ENCODE data around the gene AUTS2. TPM values are rescaled to one million over a fixed set of nuclear protein-coding genes. Genes with fewer than 3 reads are reported as not detected.

The AUTS2 gene
- total and polyA plus RNA-seq, 5 donors, result 7.0 to 15.4 (median 10.6) TPM

DNA sequence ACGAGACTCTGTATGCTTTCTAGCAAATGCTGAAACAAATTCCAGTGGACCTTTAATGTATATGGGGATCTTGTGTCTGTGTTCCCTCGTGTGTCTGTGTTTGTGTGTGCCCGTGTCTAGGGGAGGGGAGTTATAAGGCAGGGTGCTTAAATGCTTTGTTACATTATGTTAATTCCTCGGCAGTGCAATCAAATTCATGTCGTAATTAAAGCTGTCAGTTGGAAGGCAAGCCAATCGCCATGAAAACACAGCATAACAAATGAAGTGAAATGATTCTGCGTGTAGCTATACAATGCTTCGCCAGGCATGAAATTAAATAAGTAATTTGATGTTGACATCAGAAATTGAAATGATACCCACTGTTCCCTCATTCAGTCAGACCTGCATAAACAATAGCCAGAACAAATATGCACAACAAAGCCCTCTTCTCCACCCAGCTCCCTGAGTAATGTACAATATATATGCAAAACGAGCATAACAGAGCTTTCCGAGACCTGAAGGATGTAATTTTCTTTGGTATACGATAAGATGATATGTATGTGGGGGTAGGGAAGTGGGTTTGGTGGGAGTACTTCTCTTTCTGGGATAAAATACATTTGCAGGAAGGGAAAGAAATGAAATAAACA, 534.1 kb downstream of the AUTS2 start:
- intact Hi-C loops (cut with DNase I), result no loop called here
- DNase-seq, result no peak
- ATAC-seq, result no peak
- Histone ChIP-seq H3K4me3 (ENCODE audit: low read length) (no peak overlapping the region), H3K27me3 (ENCODE audit: control insufficient read depth, insufficient read depth) (no peaks in the 10 kb centered on the region), H3K9me3 (ENCODE audit: control insufficient read depth, low read length) (no peaks in the 10 kb centered on the region), H3K4me1 (ENCODE audit: control insufficient read depth, insufficient read depth, low read length) (no peaks in the 10 kb centered on the region), H3K27ac (ENCODE audit: low read length) (no peak overlapping the region)
- WGBS, result 90% methylated on average over 11 of the region's 11 CpGs

GRCh38 chr7:70132852-70133690, 534.8 kb downstream of the AUTS2 start:
- Histone ChIP-seq H3K4me3 (ENCODE audit: low read length) (no peak overlapping the region), H3K27ac (ENCODE audit: low read length) (no peak overlapping the region), H3K27me3 (ENCODE audit: control insufficient read depth, insufficient read depth) (no peaks in the 10 kb centered on the region), H3K4me1 (ENCODE audit: control insufficient read depth, insufficient read depth, low read length) (no peaks in the 10 kb centered on the region), H3K9me3 (ENCODE audit: control insufficient read depth, low read length) (no peaks in the 10 kb centered on the region)
- 71% methylated on average over 1 of the region's 1 CpG for WGBS
- DNase-seq, result no peak
- intact Hi-C loops (cut with DNase I), result no loop called here
- ATAC-seq, result no peak

DNA sequence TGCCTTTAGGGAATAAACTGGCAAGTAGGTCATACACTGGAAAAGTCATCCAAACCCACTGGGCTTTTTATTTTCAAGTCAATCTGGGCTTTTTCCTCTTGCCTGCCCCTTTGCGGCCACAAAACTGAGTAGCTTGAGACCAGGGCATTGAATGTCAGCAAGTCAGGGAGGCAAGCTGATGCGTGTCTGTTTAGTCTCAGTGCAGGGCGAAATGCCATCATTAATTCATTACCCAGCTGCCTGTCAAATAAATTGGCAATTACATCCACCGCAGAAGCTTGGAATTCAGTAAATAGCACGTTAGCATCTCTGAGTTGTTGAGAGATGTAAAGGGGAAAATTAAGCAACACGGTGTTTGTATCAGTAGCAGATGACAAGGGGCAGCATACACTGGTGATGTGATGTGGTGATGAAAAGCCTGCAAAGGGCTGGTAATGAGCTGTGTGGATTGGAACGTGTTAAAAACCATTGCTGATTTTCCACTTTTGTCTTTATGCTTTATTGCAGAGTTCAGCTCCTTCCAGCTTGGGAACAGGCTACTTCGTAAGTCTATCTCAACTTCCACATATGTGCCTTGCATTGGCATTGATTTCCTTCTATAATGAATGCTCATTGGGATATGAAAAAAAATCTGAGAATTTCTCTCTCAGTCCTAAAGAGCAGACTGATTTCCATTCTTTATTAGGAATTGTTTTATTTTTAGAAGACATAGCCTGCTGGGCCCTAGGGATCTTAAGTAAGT, 535.9 kb downstream of the AUTS2 start:
- no peaks in the 10 kb centered on the region for H3K4me1 ChIP-seq (ENCODE audit: control insufficient read depth, insufficient read depth, low read length)
- WGBS, result 51% methylated on average over 8 of the region's 8 CpGs
- intact Hi-C loops (cut with DNase I), result no loop called here
- ATAC-seq (peak; percentile 14 to 38), DNase-seq (peak in 1 of 3 donors; percentile 40)
- no peak overlapping the region for H3K27ac ChIP-seq (ENCODE audit: low read length)
- no peaks in the 10 kb centered on the region for H3K27me3 ChIP-seq (ENCODE audit: control insufficient read depth, insufficient read depth)
- no peaks in the 10 kb centered on the region for H3K9me3 ChIP-seq (ENCODE audit: control insufficient read depth, low read length)
- H3K4me3 ChIP-seq (ENCODE audit: low read length), result no peak overlapping the region

DNA sequence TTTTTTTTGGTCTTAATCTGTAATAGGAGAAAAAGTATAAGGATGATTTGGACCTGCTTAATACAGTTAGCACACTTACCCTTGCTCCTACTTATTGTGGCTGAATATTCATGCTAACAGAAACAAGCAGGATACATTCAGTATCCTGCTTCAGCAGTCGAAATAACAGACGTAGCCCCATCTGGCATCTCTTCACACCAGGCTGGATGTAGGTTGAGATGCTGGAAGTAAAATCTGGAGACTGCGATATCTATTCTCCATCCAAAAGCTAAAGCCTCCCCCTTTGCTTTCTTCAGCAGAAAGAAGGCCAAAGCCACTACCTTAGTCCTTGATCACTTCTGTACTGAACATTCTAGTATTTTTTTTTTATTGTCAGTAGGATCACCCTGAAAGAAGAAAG, 537.4 kb downstream of the AUTS2 start:
- ATAC-seq (no peak), DNase-seq (no peak)
- WGBS, result 95% methylated on average over 3 of the region's 3 CpGs
- Histone ChIP-seq H3K27me3 (ENCODE audit: control insufficient read depth, insufficient read depth) (no peaks in the 10 kb centered on the region), H3K4me1 (ENCODE audit: control insufficient read depth, insufficient read depth, low read length) (no peaks in the 10 kb centered on the region), H3K9me3 (ENCODE audit: control insufficient read depth, low read length) (no peaks in the 10 kb centered on the region), H3K27ac (ENCODE audit: low read length) (no peak overlapping the region), H3K4me3 (ENCODE audit: low read length) (no peak overlapping the region)
- intact Hi-C loops (cut with DNase I), result no loop called here

GRCh38 chr7:70137126-70137525, 538.9 kb downstream of the AUTS2 start:
- WGBS, result 71% methylated on average over 4 of the region's 4 CpGs
- no peaks in the 10 kb centered on the region for H3K9me3 ChIP-seq (ENCODE audit: control insufficient read depth, low read length)
- H3K27ac ChIP-seq (ENCODE audit: low read length), result no peak overlapping the region
- H3K27me3 ChIP-seq (ENCODE audit: control insufficient read depth, insufficient read depth), result no peaks in the 10 kb centered on the region
- intact Hi-C loops (cut with DNase I), result no loop called here
- no peak for DNase-seq
- no peak overlapping the region for H3K4me3 ChIP-seq (ENCODE audit: low read length)
- H3K4me1 ChIP-seq (ENCODE audit: control insufficient read depth, insufficient read depth, low read length), result no peaks in the 10 kb centered on the region
- ATAC-seq, result no peak

DNA sequence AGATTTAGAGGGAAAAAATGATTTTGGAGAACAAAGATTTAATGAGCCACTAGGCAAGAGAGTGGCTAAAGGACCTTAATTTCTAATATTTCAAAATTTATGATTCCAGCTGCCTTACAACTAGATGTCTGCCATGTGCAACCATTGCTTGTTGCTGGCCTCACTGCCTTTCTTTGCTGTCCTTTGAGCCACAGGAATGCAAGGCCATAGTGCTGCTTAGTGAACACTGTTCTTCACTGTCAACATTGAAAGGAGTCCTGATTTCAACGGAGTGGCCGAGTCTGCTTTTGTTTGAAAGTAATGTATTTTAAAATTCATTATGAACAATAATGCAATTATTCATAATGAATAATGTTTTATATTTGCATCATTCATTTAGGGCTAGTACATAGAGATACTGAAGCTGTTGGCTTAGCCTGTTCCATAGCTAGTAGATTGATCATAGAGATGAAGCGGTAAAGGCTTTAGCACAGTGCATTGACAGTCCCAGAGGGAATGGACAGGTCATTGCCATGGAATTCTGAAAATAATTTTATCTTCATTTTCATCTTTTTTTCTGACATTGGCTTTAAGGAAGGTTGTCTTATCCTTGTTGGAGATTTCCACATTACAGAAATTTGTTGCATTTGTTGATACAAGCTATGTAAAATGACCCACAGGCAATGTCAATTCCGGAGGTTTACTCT, 544.1 kb downstream of the AUTS2 start:
- intact Hi-C loops (cut with DNase I), result no loop called here
- Histone ChIP-seq H3K4me1 (ENCODE audit: control insufficient read depth, insufficient read depth, low read length) (no peaks in the 10 kb centered on the region), H3K9me3 (ENCODE audit: control insufficient read depth, low read length) (no peaks in the 10 kb centered on the region), H3K27ac (ENCODE audit: low read length) (no peak overlapping the region), H3K4me3 (ENCODE audit: low read length) (no peak overlapping the region), H3K27me3 (ENCODE audit: control insufficient read depth, insufficient read depth) (no peaks in the 10 kb centered on the region)
- DNase-seq (no peak), ATAC-seq (no peak)
- 93% methylated on average over 4 of the region's 4 CpGs for WGBS

GRCh38 chr7:70143075-70144044, 545.1 kb downstream of the AUTS2 start:
- ATAC-seq, result no peak
- Histone ChIP-seq H3K4me1 (ENCODE audit: control insufficient read depth, insufficient read depth, low read length) (no peaks in the 10 kb centered on the region), H3K9me3 (ENCODE audit: control insufficient read depth, low read length) (no peaks in the 10 kb centered on the region), H3K27ac (ENCODE audit: low read length) (no peak overlapping the region), H3K27me3 (ENCODE audit: control insufficient read depth, insufficient read depth) (no peaks in the 10 kb centered on the region), H3K4me3 (ENCODE audit: low read length) (no peak overlapping the region)
- WGBS, result 71% methylated on average over 5 of the region's 5 CpGs
- intact Hi-C loops (cut with DNase I), result no loop called here
- no peak for DNase-seq

DNA sequence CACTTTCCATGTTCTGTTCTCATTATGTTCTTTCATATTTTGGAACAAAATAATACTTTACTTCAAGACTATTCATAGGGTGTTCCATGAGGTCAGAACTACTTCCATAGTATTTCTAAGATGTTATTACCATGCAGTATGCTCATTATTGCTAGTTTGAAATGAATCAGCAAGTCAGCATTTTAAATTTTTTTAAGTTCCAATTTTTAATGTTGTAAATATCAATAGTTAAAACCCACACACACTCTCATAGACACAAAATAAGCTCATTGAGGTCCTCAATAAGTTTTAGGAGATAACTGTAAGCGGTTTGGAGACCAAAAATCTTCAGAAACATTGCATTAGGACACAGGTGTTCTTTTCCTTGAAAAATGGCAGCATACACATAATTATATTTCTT, 550.7 kb downstream of the AUTS2 start:
- H3K9me3 ChIP-seq (ENCODE audit: control insufficient read depth, low read length), result no peaks in the 10 kb centered on the region
- WGBS, result 98% methylated on average over 1 of the region's 1 CpG
- intact Hi-C loops (cut with DNase I), result no loop called here

GRCh38 chr7:70152313-70152712, 554.0 kb downstream of the AUTS2 start:
- WGBS, result 95% methylated on average over 1 of the region's 1 CpG
- intact Hi-C loops (cut with DNase I), result loop anchor here in 1 of 4 donors (10.0 kb wide), 1 partner anchor 108 kb away; no protein-coding TSS in a partner anchor
- H3K27ac ChIP-seq (ENCODE audit: low read length), result no peak overlapping the region

More for the DNA sequence above, 550.7 kb downstream of the AUTS2 start:
- Histone ChIP-seq H3K27ac (ENCODE audit: low read length) (no peak overlapping the region), H3K4me1 (ENCODE audit: control insufficient read depth, insufficient read depth, low read length) (no peaks in the 10 kb centered on the region), H3K27me3 (ENCODE audit: control insufficient read depth, insufficient read depth) (no peaks in the 10 kb centered on the region), H3K4me3 (ENCODE audit: low read length) (no peak overlapping the region)
- ATAC-seq, result no peak
- no peak for DNase-seq

DNA sequence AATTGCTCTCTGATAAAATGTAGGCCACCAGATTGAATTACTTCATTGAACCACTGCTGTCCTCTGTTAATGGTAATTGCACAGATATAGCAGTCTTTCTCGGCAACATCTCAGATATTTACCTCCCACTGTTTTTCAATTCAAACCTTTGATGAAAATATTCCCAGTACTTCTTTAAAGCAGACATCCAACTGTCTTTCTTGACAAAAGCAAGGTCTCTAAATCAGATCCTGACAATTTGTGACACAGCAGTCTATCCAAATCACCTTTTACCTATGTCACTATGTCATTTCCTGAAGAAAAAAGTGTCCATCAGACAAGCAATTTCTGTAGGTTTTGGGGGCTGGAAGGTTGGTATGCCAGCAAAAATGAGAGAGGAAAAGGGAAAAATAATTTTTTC, 555.7 kb downstream of the AUTS2 start:
- Histone ChIP-seq H3K27ac (ENCODE audit: low read length) (no peak overlapping the region), H3K4me3 (ENCODE audit: low read length) (no peak overlapping the region), H3K4me1 (ENCODE audit: control insufficient read depth, insufficient read depth, low read length) (no peaks in the 10 kb centered on the region), H3K27me3 (ENCODE audit: control insufficient read depth, insufficient read depth) (no peaks in the 10 kb centered on the region), H3K9me3 (ENCODE audit: control insufficient read depth, low read length) (no peaks in the 10 kb centered on the region)
- DNase-seq (no peak), ATAC-seq (no peak)
- intact Hi-C loops (cut with DNase I), result loop anchor here in 1 of 4 donors (10.0 kb wide), 1 partner anchor 109 kb away; no protein-coding TSS in a partner anchor
- WGBS, result 84% methylated on average over 1 of the region's 1 CpG

More at GRCh38 chr7:70152313-70152712, 554.0 kb downstream of the AUTS2 start:
- no peaks in the 10 kb centered on the region for H3K27me3 ChIP-seq (ENCODE audit: control insufficient read depth, insufficient read depth)
- no peaks in the 10 kb centered on the region for H3K4me1 ChIP-seq (ENCODE audit: control insufficient read depth, insufficient read depth, low read length)
- no peak overlapping the region for H3K4me3 ChIP-seq (ENCODE audit: low read length)
- H3K9me3 ChIP-seq (ENCODE audit: control insufficient read depth, low read length), result no peaks in the 10 kb centered on the region
- ATAC-seq (no peak), DNase-seq (no peak)

Data from right cardiac atrium (tissue), 5 donors.